ENCODE measurements around the gene USP48.

Gene USP48

DNA sequence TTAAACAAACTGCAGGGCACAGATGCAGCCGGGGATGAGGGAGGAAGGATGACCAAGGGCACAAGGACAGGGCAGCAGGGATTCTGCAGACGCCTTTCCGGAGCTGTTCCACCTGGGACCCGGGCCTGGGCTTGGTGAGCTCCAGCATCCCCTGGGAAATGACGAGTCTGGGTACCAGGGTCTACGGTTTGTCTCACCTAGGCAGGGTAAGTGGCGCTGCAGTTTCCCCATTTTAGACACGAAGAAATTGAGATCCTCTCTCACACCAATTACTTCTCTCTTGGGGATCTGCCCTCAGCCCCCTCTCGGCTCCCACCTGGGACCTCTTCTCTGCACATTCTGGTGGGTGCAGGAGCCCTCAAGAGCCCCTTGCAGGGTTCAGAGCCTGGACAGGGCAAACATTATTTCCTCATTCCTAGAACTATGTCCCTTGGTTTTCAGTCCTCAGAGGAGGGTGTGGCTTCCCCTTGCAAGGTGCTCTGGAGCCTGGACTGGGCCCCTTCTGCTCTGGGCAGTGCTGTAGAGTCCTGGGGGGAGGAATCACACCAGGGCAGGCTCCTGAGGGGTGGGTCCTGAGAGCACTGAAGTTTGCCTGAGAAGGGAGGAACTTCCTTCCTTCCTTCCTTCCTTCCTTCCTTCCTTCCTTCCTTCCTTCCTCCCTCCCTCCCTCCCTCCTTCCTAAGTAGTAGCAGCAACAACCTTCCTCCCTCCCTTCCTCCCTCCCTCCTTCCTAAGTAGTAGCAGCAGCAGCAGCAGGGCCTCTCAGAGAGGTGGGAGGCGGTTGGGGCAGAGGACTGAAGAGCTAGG lies 129.8 kb downstream of the USP48 start:
- DNase-seq (ENCODE audit: low read depth in 2 of 2) = no peak

GRCh38 chr1:21652101-21652936 lies 130.6 kb downstream of the USP48 start:
- DNase-seq (ENCODE audit: low read depth in 2 of 2) = no peak

- no peak for DNase-seq (ENCODE audit: low read depth in 2 of 2)
These were observed 131.5 kb downstream of the USP48 start for GRCh38 chr1:21651214-21652042.

DNA sequence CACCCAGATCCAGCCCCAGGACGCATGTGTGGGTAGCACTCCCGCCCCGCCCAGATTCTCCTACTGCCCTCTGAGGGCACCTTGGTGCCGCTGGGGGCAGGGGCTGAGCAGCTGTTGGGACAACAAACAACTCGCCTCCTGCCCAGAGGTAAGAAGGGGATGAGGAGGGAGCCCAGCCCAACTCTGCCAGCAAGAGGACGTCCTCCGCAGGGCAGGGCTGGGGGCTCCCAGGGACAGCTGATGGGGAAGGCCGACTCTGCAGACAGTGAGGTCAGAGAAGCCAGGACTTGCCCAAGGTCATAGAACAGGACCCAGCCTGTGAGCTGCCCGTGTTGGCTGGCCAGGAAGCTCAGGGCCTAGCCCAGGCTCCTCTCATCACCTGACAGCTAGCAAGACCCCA lies 132.5 kb downstream of the USP48 start:
- no peak for DNase-seq (ENCODE audit: low read depth in 2 of 2)

DNA sequence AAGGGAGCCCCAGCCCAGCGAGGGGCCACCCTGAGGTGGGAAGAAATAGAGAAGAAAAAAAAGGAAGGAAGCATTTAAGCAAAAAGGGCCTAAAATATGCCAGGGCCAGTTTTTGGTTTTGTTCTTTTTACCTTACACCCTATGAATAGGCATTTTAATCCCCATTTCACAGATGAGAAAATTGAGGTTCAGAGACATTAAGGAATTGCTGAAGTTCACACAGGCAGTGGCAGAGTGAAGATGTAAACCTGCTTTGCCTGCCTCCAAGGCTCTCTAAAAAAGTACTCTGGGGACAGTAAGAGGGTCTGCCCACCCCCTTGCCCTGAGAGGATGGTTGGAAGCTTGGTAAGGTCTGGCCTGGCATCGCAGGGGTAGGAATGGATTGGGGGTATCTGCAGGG lies 133.6 kb downstream of the USP48 start:
- no peak for DNase-seq (ENCODE audit: low read depth in 2 of 2)

GRCh38 chr1:21648791-21649190 lies 134.2 kb downstream of the USP48 start:
- DNase-seq (ENCODE audit: low read depth in 2 of 2) = no peak

DNA sequence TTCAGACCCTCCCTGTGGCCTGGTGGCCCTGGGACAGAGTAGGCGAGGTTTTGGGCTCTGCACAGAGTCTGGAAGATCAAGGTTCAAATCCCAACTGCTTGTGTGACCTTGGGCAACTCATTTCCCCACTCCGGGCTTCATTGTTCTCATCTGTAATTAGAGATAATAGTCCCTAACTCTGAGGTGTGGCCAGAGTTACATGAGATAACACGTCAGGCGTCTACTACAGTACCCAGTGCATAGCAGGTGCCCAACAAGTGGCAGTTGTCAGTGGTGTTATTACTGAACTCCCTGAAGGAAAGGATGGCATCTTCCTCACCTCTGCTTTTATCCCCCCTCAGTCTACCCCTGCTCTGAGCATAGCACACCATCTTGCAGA lies 134.6 kb downstream of the USP48 start:
- no peak for DNase-seq (ENCODE audit: low read depth in 2 of 2)

GRCh38 chr1:21647431-21648351 lies 135.3 kb downstream of the USP48 start:
- no peak for DNase-seq (ENCODE audit: low read depth in 2 of 2)

- DNase-seq (ENCODE audit: low read depth in 2 of 2) = no peak
These were observed 137.4 kb downstream of the USP48 start for GRCh38 chr1:21645550-21645949.

DNA sequence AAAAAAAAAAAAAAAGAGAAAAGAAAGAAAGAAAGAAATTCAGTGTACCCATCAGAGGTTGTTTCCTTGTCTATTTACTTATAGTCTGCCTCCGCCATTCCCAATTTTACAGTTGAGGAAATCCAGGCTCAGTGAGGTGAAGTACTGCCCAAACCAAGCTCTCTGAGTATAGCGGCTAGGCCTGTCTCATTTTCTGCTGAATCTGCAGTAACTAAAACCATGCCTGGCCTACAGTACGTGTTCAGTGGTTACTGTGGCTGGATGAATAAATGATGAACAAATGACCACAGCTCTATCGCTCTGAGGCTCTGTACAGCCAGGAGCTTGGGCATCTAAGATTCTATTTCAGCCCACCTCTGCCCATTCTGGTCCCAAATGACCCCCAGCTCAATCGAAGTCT lies 138.0 kb downstream of the USP48 start:
- no peak for DNase-seq (ENCODE audit: low read depth in 2 of 2)

DNA sequence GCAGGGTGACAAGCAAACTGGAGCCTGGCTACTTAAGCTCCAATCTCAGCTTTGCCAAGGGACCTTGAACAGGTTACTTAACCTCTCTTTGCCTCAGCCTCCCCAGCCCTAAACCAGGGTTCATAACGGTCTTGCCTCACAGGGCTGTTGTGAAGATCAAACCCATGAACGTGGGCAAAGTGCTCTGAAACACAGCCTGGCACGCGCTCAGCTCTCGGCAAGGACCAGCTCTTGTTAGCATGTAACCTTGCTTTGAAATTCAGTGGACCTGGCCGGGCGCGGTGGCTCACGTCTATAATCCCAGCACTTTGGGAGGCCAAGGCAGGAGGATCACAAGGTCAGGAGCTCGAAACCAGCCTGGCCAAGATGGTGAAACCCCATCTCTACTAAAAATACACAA lies 138.6 kb downstream of the USP48 start:
- no peak for DNase-seq (ENCODE audit: low read depth in 2 of 2)

DNA sequence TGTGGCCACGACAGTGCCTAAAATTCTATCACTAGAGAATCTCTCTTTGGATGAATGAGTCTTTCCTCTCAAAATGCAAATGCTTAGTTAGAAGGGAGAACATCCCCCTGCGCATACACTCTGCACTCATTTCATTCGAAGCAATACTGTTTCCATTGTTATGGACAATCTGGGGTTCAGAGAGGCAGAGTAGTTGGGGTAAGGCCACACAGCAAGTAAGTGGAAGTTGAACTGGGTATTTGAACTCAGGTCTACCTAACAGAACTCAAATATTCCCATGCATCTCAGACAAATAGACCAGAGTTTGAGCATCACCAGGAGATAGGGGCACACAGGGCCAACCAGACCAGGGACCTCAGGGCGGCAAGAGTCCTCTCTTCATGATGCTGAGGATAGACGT lies 139.3 kb downstream of the USP48 start:
- DNase-seq (ENCODE audit: low read depth in 2 of 2) = no peak

DNA sequence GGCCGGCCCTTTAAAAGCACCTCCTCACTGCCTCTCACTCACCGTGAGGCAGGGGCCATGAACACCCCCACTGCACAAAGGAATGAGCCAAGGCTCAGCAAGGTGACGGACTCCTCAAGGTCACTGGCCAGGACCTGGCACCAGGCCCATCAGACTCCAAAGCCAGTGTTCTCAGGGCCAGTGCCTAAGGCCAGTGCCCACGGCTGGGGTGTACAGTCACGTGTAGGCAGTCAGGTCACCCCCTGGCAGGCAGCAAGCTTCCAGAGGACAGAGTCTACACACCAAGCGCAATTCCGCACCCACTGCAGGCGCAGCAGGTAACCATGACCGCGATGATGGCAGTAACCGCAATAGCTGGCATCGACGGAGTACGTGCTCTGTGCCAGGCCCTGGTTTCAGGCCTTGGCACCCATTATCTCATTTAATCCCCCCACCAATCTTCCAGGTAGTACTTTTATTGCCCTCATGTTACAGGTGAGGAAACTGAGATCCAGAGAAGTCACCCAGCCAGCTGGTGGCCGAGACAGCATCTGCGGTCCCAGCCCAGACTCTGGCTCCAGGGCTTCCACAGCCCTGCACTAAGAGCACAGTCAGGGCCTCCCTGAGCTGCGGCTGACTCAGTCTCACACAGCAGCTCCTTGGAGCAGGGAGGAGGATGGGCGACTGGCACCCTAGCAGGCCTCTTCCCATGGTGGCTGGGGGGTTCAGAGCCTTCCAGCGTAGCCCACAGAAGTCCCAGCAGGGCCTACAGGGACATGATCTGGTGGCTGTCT lies 140.8 kb downstream of the USP48 start:
- no peak for DNase-seq (ENCODE audit: low read depth in 2 of 2)

- DNase-seq (ENCODE audit: low read depth in 2 of 2) = no peak
These were observed 141.4 kb downstream of the USP48 start for GRCh38 chr1:21641537-21641936.

- DNase-seq (ENCODE audit: low read depth in 2 of 2) = no peak
These were observed 141.9 kb downstream of the USP48 start for GRCh38 chr1:21641076-21641475.

- DNase-seq (ENCODE audit: low read depth in 2 of 2) = no peak
These were observed 142.3 kb downstream of the USP48 start for GRCh38 chr1:21640653-21641052.

GRCh38 chr1:21639594-21640041 lies 143.3 kb downstream of the USP48 start:
- no peak for DNase-seq (ENCODE audit: low read depth in 2 of 2)

DNA sequence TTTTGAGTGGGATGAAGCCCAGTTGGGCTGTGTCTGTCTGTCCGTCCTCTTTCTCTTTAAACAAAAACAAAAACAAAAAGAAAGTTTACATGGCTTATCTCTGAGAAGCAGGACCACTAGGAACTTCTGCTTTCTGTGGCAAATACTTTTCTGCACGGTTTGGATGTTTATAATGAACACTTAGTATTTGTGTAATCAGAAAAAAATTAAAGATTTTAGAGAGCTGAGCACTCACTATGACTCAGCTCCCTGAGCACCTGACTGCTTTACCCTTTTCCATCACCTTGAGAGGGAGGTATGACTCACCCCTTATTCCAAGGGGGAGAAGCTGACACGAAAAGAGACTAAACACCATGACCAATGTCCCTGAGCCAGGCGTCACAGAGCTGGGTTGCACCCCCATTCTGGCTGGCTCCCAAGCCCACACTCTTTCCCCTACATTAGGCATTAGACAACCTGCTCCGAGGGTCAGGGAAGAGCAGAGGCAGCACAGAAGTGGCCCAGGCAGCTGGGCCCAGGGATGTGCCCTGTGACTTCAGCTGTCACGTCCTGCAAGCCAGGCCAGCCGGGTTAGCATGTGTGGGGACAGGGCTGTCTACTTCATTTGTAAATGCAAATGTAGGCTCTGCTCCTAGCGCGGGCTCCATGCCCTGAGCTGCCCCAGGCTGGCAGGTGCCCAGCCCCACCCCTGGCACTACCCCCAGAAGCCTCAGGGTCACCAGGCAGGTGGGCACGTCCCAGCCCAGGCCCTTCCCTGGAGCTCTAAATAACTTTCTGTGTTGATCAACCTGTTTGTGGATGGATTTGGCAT lies 144.2 kb downstream of the USP48 start:
- no peak for DNase-seq (ENCODE audit: low read depth in 2 of 2)

- no peak for DNase-seq (ENCODE audit: low read depth in 2 of 2)
These were observed 145.4 kb downstream of the USP48 start for GRCh38 chr1:21637514-21637913.
